GM18861 (cell line): ENCODE measurements around the gene C3orf22.

Source experiments
- ATAC-seq: cut with Tn5 transposase; IDR thresholded peaks from one replicate; pipeline ENCODE4 v1.9.1; 2021; ENCODE audit not compliant: unreplicated experiment

C3orf22 gene

DNA sequence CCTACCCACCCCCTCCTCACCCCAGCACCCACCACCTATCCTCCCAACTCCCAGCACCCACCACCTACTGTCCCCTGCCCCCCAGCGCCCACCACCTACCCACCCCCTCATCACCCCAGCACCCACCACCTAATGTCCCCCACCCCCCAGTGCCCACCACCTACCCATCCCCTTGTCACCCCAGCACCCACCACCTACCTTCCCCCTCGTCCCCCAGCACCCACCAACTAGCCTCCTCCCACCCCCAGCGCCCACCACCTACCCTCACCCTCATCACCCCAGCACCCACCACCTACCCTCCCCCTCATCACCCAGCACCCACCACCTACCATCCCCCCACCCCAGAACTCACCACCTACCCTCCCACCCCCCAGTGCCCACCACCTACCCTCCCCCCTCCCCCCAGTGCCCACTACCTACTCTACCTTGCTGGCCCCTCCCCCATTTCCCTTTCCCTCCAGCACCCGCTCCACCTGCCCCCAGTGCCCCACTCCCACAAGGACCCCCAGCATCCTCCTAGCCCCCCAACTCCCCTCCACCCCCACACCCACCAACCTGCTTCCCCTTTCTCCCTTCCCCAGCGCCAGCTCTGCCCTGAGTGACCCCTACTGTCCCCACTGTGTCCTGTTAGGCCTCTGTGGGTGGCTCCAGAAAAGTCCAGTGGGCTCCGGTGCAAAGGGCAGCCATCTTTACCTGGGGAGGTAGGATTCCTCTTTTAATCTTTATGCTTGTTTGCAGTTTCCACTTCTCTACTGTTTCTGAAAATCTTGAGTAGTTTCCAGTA lies 42.4 kb downstream of the C3orf22 start:
- no peak for ATAC-seq

DNA sequence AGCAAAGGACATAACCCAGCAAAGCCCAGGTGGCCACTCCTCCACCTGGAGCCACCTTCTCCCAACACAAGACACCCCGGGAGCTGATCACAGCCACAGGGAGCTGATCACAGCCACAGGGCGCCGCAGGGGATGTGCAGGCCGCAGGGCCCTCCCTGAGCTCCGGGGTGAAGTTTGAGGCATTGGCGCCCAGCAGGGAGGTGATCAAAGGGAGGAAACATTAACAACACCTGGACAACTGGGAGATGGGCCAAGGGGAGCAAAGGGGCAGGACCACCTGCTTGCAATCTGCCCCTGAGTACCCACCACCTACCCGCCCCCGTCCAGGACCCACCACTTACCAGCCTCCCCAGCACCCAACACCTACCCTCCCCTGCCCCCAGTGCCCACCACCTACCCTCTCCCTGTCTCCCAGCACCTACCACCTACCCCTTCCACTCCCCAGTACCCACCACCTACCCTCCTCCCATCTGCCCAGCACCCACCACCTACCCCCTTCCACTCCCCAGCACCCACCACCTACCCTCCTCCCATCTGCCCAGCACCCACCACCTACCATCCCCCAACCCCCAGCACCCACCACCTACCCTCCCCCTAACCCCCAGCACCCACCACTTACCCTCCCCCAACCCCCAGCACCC lies 43.5 kb downstream of the C3orf22 start:
- ATAC-seq: no peak

GRCh38 chr3:126514161-126514560 lies 44.6 kb downstream of the C3orf22 start:
- ATAC-seq: no peak

GRCh38 chr3:126512916-126513650 lies 45.6 kb downstream of the C3orf22 start:
- no peak for ATAC-seq

DNA sequence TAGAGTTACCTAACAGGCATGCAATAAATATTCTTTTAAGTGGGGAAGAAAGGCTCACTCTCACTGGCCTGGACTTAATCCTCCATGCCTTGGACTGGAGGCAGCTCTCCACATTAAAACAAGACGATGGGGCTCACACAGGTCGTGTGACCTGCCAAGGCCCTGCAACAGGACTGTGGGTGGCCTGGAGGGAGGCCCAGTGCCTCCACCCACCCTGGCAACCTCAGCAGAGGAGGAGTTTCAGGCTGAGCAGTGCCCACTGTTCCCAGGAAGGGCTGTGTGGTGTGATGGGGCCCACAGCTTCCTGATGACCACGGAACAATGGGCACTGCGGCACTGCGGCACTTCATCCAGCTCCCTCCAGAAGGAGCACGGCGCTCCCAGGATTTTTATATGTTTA lies 46.7 kb downstream of the C3orf22 start:
- no peak for ATAC-seq

GRCh38 chr3:126511291-126511690 lies 47.4 kb downstream of the C3orf22 start:
- no peak for ATAC-seq

DNA sequence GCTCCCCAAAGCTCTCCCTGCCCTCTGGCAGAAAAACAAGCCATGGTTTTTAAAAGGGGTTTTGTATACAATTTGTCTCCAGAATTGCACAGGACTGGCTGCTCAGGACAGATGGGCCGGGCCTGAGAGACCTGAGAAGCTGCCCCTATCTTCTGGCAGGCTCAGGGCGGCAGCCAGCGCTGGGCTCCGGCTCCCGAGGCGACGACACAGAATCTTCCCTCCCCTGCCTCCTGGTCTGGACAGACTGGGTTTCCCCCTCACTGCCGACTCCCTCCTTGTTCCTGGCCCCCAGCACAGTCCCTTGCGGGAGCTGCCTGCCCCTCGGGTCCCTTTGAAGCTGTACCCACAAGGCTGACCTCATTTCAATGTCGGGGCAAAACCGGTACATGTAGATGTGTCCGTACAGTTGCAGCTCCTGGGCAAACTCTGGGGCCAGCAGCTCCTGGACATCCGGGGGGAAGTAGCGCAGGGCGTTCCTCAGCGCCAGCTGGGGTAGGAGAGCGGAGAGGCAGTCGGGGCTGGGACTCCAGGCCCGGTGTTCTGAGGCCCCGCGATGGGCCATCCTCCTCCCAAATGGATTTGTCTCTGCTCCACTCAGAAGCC lies 48.3 kb downstream of the C3orf22 start:
- ATAC-seq: no peak

DNA sequence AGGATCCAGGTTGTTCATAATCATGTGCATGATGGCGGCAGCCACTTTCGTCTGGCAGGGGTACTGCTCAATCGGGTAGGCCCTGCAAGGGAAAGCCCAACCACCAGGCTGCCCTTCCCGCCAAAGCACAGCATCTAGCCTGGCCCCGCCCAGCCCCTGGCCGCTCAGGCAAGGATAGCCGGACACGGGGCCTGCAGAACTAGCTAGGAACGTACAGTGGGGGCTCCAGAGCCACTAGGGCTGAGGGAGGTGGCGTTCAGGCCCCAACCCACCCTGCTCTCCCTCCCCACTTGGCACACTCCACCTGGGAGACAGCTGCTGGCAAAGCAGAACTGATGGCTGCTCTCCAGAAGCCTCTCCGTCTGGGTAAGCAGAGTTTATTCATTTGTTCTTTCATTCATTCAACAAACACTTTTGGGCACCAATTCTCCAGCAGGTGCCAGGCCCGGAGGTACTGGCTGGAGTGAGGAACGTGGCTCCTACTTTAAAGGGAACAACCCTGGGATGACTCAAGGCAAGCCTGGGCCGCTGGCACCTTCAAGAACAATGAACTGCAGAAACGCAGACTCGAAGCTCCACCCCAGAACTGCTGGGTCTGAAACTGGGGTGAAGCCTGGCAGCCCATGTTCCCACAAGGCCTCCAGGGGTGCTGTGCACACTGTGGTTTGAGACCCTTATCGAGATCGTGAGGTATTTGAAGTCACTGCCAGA lies 49.0 kb downstream of the C3orf22 start:
- no peak for ATAC-seq

GRCh38 chr3:126508564-126508964 lies 50.2 kb downstream of the C3orf22 start:
- ATAC-seq: no peak

GRCh38 chr3:126507886-126508285 lies 50.8 kb downstream of the C3orf22 start:
- ATAC-seq: no peak

GRCh38 chr3:126503701-126504100 lies 55.0 kb downstream of the C3orf22 start:
- ATAC-seq: no peak

GRCh38 chr3:126502656-126503055 lies 56.1 kb downstream of the C3orf22 start:
- no peak for ATAC-seq

DNA sequence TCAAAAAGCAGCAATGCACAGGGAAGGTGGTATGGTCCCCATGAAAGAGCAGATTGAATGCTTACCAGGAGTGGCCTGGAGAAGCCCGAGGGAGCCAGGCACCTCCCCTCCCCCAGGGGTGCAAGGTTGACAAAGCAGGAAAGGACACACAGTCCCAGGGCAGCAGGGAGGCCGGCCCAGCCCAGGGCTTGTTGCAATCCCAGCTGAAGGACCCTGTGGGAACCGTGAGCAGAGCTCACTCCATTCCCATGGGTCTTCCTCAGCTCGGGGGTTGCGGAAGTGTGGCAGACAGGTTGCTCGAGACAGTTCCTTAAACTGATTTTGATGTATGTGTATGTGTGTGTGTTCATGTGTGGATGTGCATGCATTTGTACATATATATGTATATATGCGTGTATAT lies 57.0 kb downstream of the C3orf22 start:
- ATAC-seq: no peak

DNA sequence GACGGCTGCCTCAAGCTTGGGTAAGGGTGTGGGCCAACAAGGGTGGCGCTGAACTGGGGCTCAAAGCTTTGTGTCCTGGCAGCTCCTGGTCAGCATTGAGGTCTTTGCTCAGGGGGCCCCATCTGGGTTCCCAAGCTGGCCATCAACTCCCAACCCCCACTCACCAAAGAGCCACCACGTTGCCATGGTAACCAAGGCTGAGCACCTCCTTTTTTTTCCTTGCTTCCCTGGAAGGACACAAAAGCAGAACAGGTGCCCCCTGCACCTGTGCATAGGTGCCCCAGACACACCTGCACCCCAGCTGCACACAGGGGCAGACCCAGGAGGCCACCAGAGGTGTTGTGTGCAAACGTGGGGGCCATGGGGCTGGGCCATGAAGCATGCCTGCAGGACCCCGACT lies 57.7 kb downstream of the C3orf22 start:
- ATAC-seq: no peak

DNA sequence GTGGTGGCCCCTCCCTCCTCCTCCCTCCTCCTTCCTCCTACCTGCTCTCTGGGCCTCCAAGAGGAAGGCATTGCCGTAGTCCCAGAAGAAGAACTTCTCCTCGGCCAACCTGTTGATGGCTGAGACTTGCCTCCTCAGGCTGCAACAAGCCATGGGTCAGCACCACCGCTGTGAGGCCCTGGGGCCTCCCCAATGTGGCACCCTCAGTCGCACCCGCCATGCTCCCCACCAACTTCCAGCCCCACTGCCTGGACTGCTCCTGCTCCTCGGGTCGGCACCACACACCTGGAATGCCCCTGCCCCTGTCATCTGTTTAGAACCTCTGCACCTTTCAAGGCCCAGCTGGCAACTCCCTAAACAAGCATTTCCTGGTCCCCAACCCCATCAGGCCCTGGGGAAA lies 58.7 kb downstream of the C3orf22 start:
- no peak for ATAC-seq
